Measurements from ENCODE around the gene CD164.

DNA sequence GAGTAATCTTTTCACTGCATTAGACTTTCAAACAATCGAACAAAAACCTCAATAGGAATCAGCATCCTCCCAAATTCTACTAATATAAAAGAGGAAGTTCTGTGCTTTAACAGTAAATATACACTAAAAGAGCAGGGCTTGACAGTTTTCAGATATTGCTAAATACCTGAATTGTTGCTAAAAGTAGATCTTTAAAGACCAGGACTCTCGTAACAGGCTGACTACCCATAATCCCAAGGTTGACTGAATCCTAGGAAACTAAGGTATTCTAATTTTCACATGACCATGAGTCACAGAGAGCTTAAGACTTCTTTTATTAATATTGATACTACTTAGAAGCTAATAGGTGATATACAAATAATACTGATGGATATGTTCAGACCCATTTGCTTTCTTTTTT is 10.1 kb downstream of the CD164 start:
- TF ChIP-seq TAF1 (IDR thresholded peaks at IDR 0.05; ENCODE audit: borderline replicate concordance, low read depth, low read length): no peak
- TF ChIP-seq POLR2AphosphoS5 (IDR thresholded peaks at IDR 0.05; ENCODE audit: low read depth, low read length): no peak
- TF ChIP-seq POLR2A (IDR thresholded peaks at IDR 0.05; ENCODE audit: low read depth, low read length): no peak

Measured in GM12892 (cell line).